IPS DF 19.7 (cell line): ENCODE data around the gene GLIS1.

Source experiments
- DNase-seq: peaks from one replicate; pipeline ENCODE4 v3.0.0-alpha.2; 2013; ENCODE audit warnings: low read depth, low spot score

Gene GLIS1

DNA sequence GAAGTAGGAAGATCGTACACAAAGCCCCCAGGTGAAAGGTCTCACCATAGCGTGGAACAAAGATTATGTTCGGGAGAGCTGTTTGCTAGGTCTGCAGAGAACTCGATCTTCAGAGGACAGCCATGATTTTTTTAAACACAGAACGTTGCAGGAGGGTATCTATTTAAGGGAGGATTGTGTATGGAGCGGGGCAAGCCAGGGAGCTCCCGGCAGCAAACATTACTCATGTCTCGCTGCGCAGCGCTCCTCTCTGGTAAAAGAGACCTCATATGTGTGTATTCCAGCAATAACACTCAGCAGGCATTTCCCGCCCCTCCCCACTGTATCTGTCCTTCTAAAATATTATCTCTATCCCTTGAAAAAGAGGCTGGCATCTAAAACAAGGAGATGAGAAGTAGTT, 2.7 kb downstream of the GLIS1 start:
- DNase-seq: no peak

DNA sequence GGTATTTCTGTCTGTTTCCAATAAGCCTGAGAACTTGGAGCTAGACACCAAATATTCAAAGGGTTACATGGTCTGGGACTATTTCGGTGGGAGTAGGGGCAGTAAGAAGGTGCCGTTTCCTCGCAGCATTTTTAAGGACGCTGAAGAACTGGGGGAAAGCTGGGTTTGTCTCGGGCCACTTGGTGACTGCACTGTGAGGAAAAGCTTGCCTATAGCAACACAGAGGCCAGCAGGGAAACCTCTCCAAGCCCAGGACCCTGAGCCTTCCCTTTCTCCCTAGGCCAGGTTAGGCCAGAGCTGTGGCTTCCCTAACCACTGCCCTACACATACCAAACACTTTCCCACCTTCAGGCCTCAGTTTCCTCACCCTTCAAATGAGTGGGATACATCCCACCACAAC, 3.3 kb downstream of the GLIS1 start:
- no peak for DNase-seq

DNA sequence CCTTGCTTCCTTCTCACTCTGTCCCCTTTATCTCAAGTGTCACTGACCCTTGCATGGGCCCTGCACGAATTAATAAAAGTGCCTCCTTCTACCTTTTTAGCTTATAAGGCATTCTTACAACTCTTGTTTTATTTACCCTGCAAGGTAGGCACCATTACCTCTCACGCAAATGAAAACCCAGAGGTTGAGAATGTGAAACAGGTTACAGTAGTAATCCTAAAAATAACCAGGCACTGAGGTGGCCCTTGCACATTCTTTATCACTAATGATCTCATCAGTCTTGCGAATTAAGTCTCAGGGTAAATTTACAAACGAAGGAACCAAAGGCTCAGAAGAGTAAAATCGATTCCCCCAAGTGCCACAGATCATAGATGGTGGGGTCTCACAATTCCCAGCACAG, 3.7 kb downstream of the GLIS1 start:
- DNase-seq: no peak

DNA sequence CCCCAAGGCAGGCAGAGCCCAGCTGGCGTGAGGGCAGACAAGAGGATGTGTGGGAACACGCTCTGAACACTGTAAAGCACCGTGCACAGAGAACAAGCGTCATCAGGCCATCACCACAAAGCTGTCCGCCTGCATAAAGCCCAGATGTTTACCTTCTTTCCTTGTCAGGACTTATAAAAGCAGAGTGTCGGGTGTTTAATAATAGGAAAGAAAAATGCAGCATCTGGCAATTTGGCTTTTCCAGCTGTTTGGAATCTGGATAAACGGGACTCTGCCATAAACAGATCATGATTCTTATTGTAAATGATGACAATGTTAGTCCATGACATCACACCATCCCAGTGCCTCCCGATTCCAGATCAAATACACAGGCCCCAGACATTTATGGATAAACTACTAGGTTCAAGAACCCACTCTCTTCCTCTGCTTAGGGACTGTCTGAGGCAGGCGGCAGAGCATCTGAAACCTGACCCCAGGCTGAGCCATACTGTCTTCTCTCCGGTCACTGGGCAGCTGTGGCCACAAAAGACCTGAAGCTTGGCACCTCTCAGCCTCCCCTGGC, 4.2 kb downstream of the GLIS1 start:
- DNase-seq: no peak

DNA sequence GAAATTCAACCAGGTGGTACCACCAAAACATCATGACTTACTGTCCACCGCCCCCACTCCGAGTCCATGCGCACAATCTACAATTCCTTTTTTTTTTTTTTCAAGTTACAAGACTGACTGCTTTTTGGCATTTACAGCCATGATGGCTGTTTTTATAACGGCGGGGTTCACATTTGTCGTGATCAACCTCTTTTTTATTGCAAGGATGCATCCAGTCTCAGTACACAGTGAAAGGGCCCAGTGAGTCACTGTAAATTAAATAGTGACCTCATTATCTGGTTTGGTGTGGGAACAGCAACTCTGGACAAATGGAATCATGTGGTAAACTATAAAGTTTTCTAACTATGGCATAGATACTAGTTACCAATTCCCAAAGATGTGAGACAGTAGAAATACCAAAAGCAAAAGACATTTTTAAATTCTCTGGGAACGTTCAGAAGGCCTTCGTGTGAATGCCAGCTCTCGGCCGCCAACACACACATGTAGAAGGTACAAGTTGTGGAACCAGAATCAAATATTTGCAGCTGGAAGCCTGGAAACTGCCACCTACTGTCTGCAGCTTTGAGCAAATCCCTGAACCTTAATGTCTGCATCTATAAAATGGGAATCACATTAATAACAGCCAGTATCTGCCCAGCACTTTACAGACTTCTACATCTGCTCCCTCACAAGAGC, 4.9 kb downstream of the GLIS1 start:
- DNase-seq: no peak

DNA sequence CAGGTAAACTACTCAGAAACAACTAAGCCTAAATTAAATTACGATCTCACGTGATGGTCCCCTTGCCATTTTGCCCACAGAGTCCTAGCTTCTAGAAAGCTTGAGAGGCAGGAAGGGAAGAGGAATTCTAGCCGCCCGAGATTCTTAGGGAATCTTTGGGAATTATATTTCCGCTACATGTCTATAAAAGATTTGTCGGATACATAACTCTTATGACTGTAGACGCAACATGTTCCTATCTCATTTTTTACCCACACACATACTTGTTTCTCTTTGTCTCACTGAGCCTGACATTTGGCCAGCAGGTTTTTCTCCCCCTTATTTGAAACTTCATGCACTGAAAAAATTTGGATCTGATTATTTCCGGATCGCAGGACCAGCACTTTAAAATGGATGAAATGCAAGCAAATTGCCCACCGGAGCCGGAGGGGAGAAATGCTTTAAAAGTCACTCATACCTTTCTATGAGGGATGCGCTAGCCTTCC, 5.5 kb downstream of the GLIS1 start:
- DNase-seq: no peak

DNA sequence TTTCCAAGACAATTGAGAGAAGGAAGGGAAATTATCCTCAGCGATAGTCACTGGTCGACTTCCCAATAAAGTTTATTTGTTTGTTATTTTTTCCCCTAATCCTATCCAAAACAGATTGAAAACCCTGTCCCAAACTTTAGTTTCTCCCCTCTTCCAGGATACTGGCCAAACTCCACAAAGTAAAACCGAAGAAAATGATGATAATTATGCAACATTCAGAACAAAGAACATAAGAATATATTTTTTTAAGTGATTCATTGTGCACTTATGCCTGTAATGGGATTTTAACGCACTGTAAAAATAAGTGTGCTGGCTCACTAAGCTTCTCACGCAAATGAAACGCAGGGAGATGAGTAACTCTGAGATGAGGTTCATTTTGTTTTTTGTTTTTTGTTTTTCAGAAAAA, 6.0 kb downstream of the GLIS1 start:
- no peak for DNase-seq

DNA sequence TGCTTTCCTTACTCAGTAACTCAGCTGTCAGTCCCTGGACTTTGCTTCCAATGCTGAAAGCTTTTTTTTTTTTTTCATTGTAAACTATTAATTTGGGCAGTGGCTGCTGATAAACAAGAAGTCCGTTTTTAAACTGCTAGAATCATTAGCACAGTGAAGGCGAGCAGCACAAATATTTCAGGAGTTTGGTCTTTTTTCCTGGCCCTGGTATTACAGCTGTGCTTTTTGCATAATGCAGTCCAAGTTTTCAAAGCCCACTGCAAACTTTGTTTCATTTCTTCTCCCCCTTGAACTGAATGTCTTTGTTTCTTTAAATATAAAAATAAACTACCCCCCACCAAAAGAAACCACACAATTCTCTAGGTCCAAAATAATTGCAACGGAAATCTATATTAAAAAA, 6.6 kb downstream of the GLIS1 start:
- no peak for DNase-seq

DNA sequence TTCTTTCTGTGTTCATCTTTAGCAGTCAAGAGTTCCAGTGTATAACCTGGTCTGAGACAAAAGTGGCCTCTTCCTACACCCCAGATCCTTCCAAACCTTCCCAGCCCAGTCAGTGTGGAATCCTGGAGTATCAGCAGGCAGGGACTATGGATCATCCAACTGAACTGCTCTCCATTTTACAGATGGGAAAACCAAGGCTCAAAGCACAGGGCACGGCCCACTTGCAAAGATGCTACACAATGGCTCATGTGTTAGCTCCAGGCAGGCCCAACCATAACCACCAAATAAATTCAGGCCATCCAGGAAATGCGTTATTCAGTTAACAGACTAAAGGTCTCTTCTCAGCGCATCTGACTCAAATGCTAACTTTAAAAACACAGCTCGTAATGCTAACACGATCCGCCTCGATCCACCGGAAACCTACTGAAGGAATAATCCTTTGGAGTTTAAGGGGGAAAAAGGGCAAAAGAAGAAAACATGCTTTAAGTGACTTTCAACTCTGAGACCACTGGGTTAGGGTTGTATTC, 7.1 kb downstream of the GLIS1 start:
- no peak for DNase-seq

DNA sequence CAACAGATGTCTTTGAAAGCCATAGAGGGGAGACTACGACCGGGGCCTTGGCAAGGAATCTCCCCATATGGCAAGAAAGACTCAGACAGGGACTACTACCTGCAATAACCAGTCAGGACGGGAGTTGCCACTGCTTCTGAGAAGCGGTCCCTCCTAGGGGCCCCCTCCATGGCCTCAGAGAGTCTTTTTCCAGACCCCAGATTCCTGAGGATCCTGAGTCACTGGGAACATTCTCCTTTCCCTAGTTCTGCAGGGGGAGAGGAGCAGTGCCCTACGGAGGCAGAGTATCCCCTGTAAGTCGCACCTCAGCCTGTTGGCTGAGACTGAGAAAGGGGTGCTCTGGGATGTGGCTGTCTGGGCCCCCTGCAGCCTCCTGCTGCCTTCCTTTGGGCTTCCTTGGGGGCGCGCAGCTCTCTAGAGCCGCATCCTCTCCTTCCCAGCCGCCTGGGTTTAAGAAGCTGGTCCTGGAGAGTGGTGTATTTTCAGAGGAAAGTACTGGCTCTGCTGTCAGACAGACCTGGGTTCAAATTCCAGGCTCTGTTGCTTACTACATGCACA, 7.8 kb downstream of the GLIS1 start:
- DNase-seq: no peak

DNA sequence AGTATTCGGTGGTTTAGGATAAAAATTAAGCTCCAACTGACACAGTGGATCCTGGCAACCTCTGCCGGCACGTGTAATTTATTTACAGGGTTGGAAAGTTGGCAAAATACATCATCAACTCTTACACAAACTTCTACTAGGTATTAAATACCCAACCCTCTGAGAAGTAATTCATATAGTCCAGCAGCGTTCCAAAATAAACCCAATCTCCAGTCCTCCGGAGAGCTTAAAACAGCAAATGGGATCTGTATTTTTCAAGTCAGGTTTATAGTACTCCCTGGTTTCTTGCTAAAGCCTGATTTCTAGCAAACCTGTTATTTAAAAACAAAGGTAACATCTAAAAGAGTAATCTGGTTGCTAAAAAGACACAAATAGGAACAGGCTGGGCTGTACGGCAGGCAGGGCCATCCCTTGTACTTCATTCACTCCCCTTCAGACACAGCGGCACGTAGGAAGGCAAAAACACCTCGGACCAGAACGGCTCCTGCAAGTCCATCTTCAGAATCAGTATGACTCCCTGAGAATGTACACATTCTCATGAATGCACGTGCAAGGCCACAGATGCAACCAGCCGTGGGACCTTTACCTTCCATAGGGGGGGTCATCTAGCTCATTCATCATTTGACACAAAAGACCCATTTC, 8.6 kb downstream of the GLIS1 start:
- DNase-seq: no peak

DNA sequence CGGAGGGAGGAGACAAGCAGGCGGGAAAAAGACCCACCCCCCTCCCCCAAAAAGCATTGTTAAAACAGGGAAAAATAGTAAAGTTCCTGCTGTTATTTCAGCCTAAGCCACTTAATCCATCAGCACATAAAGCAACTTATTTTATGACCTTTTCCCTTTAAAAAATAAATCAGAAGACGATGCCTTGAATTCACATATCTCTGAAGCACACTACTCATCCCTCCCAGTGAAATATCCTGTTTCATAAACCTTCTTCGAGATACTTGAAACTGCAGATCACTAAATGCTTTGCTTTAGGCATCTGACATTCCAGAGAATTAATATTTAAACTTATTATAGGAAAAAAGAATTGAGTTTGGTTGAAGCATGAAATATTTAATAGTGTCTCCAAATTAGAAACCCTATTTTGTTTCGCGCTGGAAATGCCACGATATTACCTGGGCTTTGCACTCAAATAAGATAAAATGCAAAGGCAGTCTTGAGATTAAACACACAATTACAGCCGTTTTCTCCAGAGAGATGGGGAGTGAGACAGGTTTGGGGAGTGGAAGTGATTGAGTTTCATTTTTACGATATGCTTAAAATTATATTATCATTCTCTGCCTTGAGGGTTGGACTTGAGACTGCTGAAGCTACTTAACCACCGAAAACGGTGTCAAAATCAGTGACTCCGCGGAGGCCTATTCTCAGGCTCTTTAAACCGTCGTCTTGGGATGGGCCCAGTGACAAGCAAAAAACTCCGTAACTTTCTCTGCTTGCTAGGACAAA, 9.3 kb downstream of the GLIS1 start:
- no peak for DNase-seq

DNA sequence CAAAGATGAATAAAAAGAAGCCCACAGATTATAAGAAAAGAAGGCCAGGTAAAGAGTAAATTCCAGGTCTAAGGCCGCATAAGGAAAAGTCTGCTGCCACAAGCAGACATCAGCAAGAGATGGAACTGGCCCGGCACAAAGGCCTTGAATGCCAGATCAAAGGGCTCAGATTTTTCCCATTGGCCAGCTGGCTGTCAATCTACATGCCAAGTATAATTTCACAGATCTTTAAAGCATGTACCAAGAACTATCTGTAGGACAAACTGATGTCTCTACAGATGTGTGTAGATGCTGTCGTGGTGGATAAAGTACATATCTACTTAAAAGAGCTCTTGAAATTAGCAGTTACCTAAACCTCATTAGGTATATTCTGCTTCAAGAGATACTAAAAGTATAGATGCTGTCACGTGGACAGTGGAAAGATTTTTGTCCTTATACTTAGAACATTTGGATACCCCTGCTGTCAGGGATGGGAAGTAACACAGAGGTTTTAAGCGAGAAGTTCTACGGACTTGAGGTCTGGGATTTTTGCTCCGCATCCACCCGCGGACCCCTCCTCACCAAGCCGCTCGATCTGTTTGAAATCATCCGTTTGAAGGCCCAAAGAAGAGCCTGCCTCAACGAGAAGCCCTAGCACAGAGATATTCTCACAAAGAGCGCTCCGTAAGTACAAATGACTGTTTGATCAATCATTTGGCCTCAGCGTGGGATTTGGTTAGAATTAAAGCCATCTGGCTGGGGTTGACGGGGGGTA, 10.1 kb downstream of the GLIS1 start:
- DNase-seq: no peak

DNA sequence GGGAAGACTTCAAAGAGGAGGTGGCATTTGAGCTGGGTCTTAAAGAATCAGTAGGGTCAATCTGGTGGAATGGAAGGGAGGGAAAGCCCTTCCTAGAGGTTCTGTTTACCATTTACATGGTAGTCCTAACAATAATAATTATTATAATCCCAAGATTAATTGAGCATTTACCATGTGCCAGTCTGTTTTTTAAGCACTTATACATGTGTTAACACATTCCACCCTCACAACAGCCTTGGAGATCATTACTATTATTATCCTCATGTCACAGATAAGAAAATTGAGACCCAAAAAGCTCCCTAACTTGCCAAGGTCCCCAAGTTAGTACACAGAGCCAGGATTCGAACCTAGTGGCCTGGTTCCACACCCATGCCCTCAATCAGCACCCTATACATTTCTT, 10.8 kb downstream of the GLIS1 start:
- DNase-seq: no peak

DNA sequence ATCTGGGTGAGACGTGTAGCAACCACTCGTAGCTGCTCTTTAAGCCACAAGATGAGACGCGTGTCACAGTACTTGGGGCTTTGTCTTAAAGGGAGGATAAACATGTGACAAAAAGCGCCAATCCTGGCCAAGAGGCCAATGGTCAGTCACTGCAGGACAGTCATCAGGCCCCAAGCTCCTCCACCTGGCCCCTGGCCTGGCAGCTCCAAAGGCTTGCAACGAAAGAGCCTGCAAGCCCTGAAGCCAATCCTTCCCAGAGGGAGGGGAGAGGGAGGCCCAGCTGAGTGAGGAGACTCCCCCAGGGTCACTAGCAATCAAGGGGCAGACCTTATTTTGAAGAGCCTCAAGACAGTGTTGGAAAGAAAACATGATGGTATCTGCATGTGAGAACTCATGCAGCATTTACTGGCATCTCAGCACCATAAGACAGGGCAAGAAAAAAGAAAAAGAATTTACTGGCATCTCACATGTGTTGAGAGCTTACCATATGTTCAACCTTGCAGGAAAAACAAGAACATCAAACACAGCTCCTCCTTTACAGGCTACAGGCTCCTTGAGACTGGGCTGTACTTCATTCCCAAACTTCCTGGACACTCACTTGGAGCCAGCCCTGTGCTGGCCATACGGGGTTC, 11.4 kb downstream of the GLIS1 start:
- DNase-seq: no peak

DNA sequence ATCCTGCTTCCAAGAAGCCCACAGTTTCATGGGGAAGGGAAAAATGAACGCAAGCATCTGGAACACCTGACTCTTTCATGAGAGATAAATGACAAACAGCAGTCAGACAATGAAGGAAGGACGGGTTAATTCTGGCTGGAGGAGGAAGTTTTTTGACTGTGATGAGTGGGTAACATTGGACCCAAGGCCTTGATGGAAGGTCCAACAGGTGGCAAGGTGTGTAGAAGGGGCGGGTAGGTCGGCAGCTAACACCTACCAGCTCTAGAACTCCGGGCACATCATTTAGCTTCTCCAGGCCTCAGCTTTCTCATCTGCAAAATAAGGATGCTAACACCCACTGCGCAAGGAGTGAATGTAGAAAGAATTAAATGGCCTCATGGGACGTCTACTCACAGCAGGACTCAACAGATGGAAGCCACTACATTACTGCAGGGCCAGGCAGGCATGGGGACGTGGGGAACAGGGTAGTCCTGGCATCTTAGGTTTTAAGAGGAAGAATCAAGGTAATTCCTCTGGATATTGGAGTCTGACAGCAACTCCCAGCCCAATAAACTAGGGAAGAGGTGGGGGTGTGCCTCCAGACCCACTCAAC, 12.9 kb downstream of the GLIS1 start:
- DNase-seq: no peak

DNA sequence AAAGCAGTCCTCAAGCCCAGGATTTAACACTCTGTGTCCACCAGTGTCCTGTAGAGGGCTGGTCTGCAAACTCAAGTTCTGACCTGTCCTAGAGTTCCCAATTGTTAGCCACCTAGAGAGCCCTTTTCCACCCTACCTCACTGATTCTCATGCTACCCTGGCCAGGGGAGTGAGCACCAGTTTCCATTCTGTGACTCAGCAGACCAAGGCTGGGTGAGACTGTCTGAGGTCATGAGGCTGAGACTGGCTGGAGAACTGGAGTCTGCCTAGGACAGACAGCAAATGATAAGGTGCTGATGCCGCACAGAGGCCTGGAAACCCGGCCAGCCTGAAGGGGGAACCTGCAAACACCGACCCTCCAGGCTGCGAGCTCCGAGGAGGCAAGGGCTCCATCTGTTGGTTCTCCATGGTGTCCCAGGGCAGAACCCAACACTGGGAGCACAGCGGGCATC, 13.7 kb downstream of the GLIS1 start:
- DNase-seq: no peak

DNA sequence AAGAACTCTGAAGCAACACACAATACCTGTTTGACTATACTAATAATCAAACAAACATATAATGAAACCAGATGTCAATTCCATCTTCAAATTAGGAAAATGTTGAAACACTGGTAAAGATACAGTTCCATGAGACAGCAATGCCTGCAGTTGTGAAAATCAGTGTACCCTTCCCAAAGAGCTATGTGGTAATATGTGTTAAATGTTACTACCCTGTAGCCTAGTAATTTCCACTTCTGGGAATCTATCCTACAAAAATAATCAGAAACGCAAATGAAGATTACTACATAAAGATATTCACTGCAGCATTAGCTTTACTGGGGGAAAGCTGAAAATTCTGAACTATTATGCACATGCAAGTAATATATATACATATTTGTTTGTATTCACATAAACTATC, 16.9 kb downstream of the GLIS1 start:
- DNase-seq: no peak

DNA sequence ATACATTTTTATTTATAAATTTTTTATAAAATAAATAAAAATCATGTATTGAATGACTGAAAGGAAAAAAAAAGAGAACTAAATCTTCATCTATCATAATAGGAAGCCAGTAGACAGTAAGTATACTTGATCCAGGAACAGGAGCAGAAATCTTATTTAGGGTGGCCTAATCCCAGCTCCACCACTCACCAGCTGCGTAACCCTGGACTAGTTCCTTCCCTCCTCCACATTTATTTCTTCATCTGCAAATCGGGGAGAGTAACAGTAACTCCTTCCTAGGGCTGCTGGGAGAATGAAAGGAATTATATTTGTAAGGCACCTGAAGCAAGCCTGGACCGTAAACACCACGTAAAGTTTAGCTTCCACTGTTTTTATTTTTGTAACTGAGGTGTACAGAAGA, 17.9 kb downstream of the GLIS1 start:
- DNase-seq: no peak

DNA sequence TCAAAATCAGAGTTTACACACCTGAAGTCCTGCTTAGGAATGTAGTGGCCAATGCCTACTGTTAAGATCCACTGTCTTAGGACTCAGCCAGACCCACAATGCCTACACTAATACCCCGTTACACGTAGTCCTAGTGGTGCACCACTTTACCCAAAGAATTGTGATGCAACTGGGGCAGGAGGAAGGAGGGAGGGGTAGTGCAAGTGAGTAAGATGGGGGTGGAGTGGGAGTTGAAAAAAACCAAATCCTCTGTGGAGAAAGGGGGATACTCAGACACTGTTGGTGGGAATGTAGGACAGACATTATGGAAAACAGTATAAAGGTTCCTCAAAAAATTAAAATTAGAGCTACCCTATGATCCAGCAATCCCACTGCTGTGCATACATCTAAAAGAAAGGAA, 19.5 kb downstream of the GLIS1 start:
- DNase-seq: no peak
